Breast epithelium (tissue), 4 donors: ENCODE measurements around the gene NCK2. TPM values are rescaled to one million over a fixed set of nuclear protein-coding genes. Genes with fewer than 3 reads are reported as not detected.

Experiments
- DNase-seq, 2 donors: peaks; one replicate each; pipeline ENCODE4 v3.0.0-alpha.2; 2019; ENCODE audit warnings: low spot score in 2 of 2
- H3K27ac ChIP-seq, 2 donors: fragments of 200-600 bp; sonication (generic) in 1 of 2; one replicate each; pipeline ENCODE4 v1.5.1; 2016 to 2019; ENCODE audit warnings: mild to moderate bottlenecking in 1 of 2
- H3K27me3 ChIP-seq, 2 donors: fragments of 200-600 bp; sonication (generic) in 1 of 2; one replicate each; pipeline versions ENCODE4 v1.5.1 to v1.6.0; 2017 to 2019; ENCODE audit warnings: control low read depth in 1 of 2, mild to moderate bottlenecking in 1 of 2
- H3K36me3 ChIP-seq: fragments of 200-600 bp; one replicate; pipeline ENCODE4 v1.5.1; 2019
- H3K4me1 ChIP-seq, 2 donors: fragments of 200-600 bp; sonication (generic); one replicate each; pipeline ENCODE4 v1.5.1; 2016 to 2019; ENCODE audit warnings: control low read depth in 1 of 2
- H3K4me3 ChIP-seq, 3 donors: fragments of 200-600 bp; sonication (generic); 1 replicate in 2 of 3; 2 replicates in 1 of 3; pipeline ENCODE4 v1.5.1; 2016 to 2019; ENCODE audit warnings: mild to moderate bottlenecking in 3 of 3, moderate library complexity in 2 of 3
- H3K9me3 ChIP-seq, 2 donors: fragments of 200-600 bp; sonication (generic) in 1 of 2; one replicate each; pipeline ENCODE4 v1.5.1; 2016 to 2019; ENCODE audit warnings: control low read depth in 1 of 2
- CTCF ChIP-seq, 3 donors: fragments of 450-650 bp; IDR thresholded peaks; one replicate each; pipeline ENCODE4 v1.5.1; 2016 to 2017; ENCODE audit warnings: antibody characterized with exemption in 3 of 3, mild to moderate bottlenecking in 3 of 3, moderate library complexity in 3 of 3
- POLR2A ChIP-seq: fragments of 450-650 bp; IDR thresholded peaks from one replicate; pipeline ENCODE4 v1.6.1; 2016; ENCODE audit warnings: antibody characterized with exemption, mild to moderate bottlenecking, moderate library complexity
- POLR2AphosphoS5 ChIP-seq, 3 donors: sonication (generic); formaldehyde crosslinking; IDR thresholded peaks; one replicate each; pipeline ENCODE4 v1.6.1; 2017; ENCODE audit warnings: antibody characterized with exemption in 3 of 3
- intact Hi-C: fragments of 100-400 bp; cut with DNase I; formaldehyde crosslinking; loops from one replicate; pipeline ENCODE4 v1.15.1; 2023; ENCODE audit warnings: low total_unique reads
- total RNA-seq, 3 donors: library from RNA; depleted of rRNA; stranded (reverse); fragments of >200 nt; gene quantifications; one replicate each; pipeline ENCODE4 v1.1.0, GENCODE V29; 2016

The NCK2 gene
- total RNA-seq, 3 donors from 2014 or later, result 42.0 to 54.3 (median 46.9) TPM

- intact Hi-C loops, result no loop called here
- no peak overlapping the region for H3K27ac ChIP-seq
- no peaks in the 10 kb centered on the region for H3K4me1 ChIP-seq
- DNase-seq, result no peak
- no peak overlapping the region for H3K4me3 ChIP-seq
- H3K9me3 ChIP-seq, result no peaks in the 10 kb centered on the region
- no peaks in the 10 kb centered on the region for H3K36me3 ChIP-seq
- no peaks in the 10 kb centered on the region for H3K27me3 ChIP-seq
- TF ChIP-seq CTCF (IDR thresholded peaks at IDR 0.05), result no peak
- TF ChIP-seq POLR2AphosphoS5 (IDR thresholded peaks at IDR 0.05), result no peak
- TF ChIP-seq POLR2A, result no peak
Observed at GRCh38 chr2:105849431-105850179, 104.9 kb downstream of the NCK2 start.

- no peaks in the 10 kb centered on the region for H3K4me1 ChIP-seq
- intact Hi-C loops, result no loop called here
- no peaks in the 10 kb centered on the region for H3K36me3 ChIP-seq
- H3K9me3 ChIP-seq, result no peaks in the 10 kb centered on the region
- DNase-seq, result no peak
- H3K27me3 ChIP-seq, result no peaks in the 10 kb centered on the region
- H3K4me3 ChIP-seq, result no peak overlapping the region
- no peak overlapping the region for H3K27ac ChIP-seq
- TF ChIP-seq CTCF (IDR thresholded peaks at IDR 0.05) (no peak), POLR2A (no peak), POLR2AphosphoS5 (IDR thresholded peaks at IDR 0.05) (no peak)
Observed at GRCh38 chr2:105852066-105852465, 107.4 kb downstream of the NCK2 start.

- peak in 1 of 3 donors; percentile 30 for TF ChIP-seq POLR2AphosphoS5 (IDR thresholded peaks at IDR 0.05)
- no peak for TF ChIP-seq POLR2A
- TF ChIP-seq CTCF (IDR thresholded peaks at IDR 0.05), result no peak
- Histone ChIP-seq H3K27ac (peak overlapping the region; percentile 29 to 68), H3K27me3 (no peaks in the 10 kb centered on the region), H3K9me3 (no peaks in the 10 kb centered on the region), H3K4me3 (no peak overlapping the region), H3K4me1 (no peaks in the 10 kb centered on the region), H3K36me3 (no peaks in the 10 kb centered on the region)
- peak in 1 of 2 donors; percentile 57 for DNase-seq
- intact Hi-C loops, result no loop called here
Observed at GRCh38 chr2:105853354-105854088, 108.8 kb downstream of the NCK2 start.

- no peak for DNase-seq
- Histone ChIP-seq H3K4me3 (no peak overlapping the region), H3K27me3 (no peaks in the 10 kb centered on the region), H3K27ac (peak overlapping the region; percentile 40 to 68), H3K9me3 (no peaks in the 10 kb centered on the region), H3K4me1 (no peaks in the 10 kb centered on the region), H3K36me3 (no peaks in the 10 kb centered on the region)
- TF ChIP-seq POLR2A (no peak), CTCF (IDR thresholded peaks at IDR 0.05) (no peak), POLR2AphosphoS5 (IDR thresholded peaks at IDR 0.05) (no peak)
- intact Hi-C loops, result no loop called here
Observed at GRCh38 chr2:105854972-105855371, 110.3 kb downstream of the NCK2 start.

- TF ChIP-seq POLR2A (no peak), CTCF (IDR thresholded peaks at IDR 0.05) (no peak)
Observed at GRCh38 chr2:105856581-105856980, 111.9 kb downstream of the NCK2 start.

More at GRCh38 chr2:105856581-105856980, 111.9 kb downstream of the NCK2 start:
- DNase-seq, result no peak
- H3K36me3 ChIP-seq, result no peaks in the 10 kb centered on the region
- intact Hi-C loops, result no loop called here
- peak overlapping the region; percentile 62 to 68 for H3K27ac ChIP-seq
- H3K4me1 ChIP-seq, result no peaks in the 10 kb centered on the region
- H3K9me3 ChIP-seq, result no peaks in the 10 kb centered on the region
- peak overlapping the region in 2 of 3 donors; percentile 0 to 45 for H3K4me3 ChIP-seq
- no peaks in the 10 kb centered on the region for H3K27me3 ChIP-seq
